ENCODE measurements around the gene CAMTA2. TPM values are rescaled to one million over a fixed set of nuclear protein-coding genes. Genes with fewer than 3 reads are reported as not detected.

The CAMTA2 gene
- total RNA-seq, 1 donor from 2014 or later, result 42.3 TPM

- Mint-ChIP-seq H3K36me3 (ENCODE audit: low read depth, unreplicated experiment) (peaks cover 60% of the 10 kb centered on the region), H3K4me1 (ENCODE audit: unreplicated experiment) (peaks cover 4% of the 10 kb centered on the region), H3K9me3 (ENCODE audit: unreplicated experiment) (no peaks in the 10 kb centered on the region), H3K4me3 (ENCODE audit: unreplicated experiment) (peak overlapping the region; percentile 76), H3K27ac (ENCODE audit: unreplicated experiment) (no peak overlapping the region), H3K27me3 (ENCODE audit: unreplicated experiment) (peaks cover 13% of the 10 kb centered on the region)
- DNase-seq (ENCODE audit: low spot score), result no peak
- TF ChIP-seq CTCF (IDR thresholded peaks at IDR 0.05; ENCODE audit: unreplicated experiment), result no peak
Measured at GRCh38 chr17:4973256-4974114, 14.0 kb downstream of the CAMTA2 start.

GRCh38 chr17:4972752-4973151 lies 14.7 kb downstream of the CAMTA2 start:
- DNase-seq (ENCODE audit: low spot score), result no peak
- Mint-ChIP-seq H3K36me3 (ENCODE audit: low read depth, unreplicated experiment) (peaks cover 60% of the 10 kb centered on the region), H3K4me3 (ENCODE audit: unreplicated experiment) (no peak overlapping the region), H3K27ac (ENCODE audit: unreplicated experiment) (no peak overlapping the region), H3K9me3 (ENCODE audit: unreplicated experiment) (no peaks in the 10 kb centered on the region), H3K27me3 (ENCODE audit: unreplicated experiment) (peaks cover 13% of the 10 kb centered on the region), H3K4me1 (ENCODE audit: unreplicated experiment) (peaks cover 4% of the 10 kb centered on the region)
- no peak for TF ChIP-seq CTCF (IDR thresholded peaks at IDR 0.05; ENCODE audit: unreplicated experiment)

- no peak for DNase-seq (ENCODE audit: low spot score)
- H3K27me3 Mint-ChIP-seq (ENCODE audit: unreplicated experiment), result peaks cover 11% of the 10 kb centered on the region
- H3K27ac Mint-ChIP-seq (ENCODE audit: unreplicated experiment), result no peak overlapping the region
- no peak overlapping the region for H3K4me3 Mint-ChIP-seq (ENCODE audit: unreplicated experiment)
- no peak for TF ChIP-seq CTCF (IDR thresholded peaks at IDR 0.05; ENCODE audit: unreplicated experiment)
- H3K9me3 Mint-ChIP-seq (ENCODE audit: unreplicated experiment), result no peaks in the 10 kb centered on the region
- peaks cover 59% of the 10 kb centered on the region for H3K36me3 Mint-ChIP-seq (ENCODE audit: low read depth, unreplicated experiment)
- H3K4me1 Mint-ChIP-seq (ENCODE audit: unreplicated experiment), result peaks cover 4% of the 10 kb centered on the region
Measured at GRCh38 chr17:4972322-4972721, 15.2 kb downstream of the CAMTA2 start.

GRCh38 chr17:4971826-4972225 lies 15.6 kb downstream of the CAMTA2 start:
- H3K9me3 Mint-ChIP-seq (ENCODE audit: unreplicated experiment), result no peaks in the 10 kb centered on the region
- peak overlapping the region; percentile 47 for H3K4me3 Mint-ChIP-seq (ENCODE audit: unreplicated experiment)
- peaks cover 4% of the 10 kb centered on the region for H3K4me1 Mint-ChIP-seq (ENCODE audit: unreplicated experiment)
- H3K27me3 Mint-ChIP-seq (ENCODE audit: unreplicated experiment), result peaks cover 9% of the 10 kb centered on the region
- no peak overlapping the region for H3K27ac Mint-ChIP-seq (ENCODE audit: unreplicated experiment)
- peaks cover 54% of the 10 kb centered on the region for H3K36me3 Mint-ChIP-seq (ENCODE audit: low read depth, unreplicated experiment)
- no peak for TF ChIP-seq CTCF (IDR thresholded peaks at IDR 0.05; ENCODE audit: unreplicated experiment)
- DNase-seq (ENCODE audit: low spot score), result no peak

- Mint-ChIP-seq H3K27ac (ENCODE audit: unreplicated experiment) (no peak overlapping the region), H3K4me1 (ENCODE audit: unreplicated experiment) (peaks cover 12% of the 10 kb centered on the region), H3K4me3 (ENCODE audit: unreplicated experiment) (peak overlapping the region; percentile 37), H3K36me3 (ENCODE audit: low read depth, unreplicated experiment) (peaks cover 51% of the 10 kb centered on the region), H3K9me3 (ENCODE audit: unreplicated experiment) (no peaks in the 10 kb centered on the region), H3K27me3 (ENCODE audit: unreplicated experiment) (peaks cover 12% of the 10 kb centered on the region)
- TF ChIP-seq CTCF (IDR thresholded peaks at IDR 0.05; ENCODE audit: unreplicated experiment), result no peak
- DNase-seq (ENCODE audit: low spot score), result no peak
Measured at GRCh38 chr17:4970273-4970672, 17.2 kb downstream of the CAMTA2 start.

All from endothelial cell (in vitro differentiated cells).